Lower lobe of right lung (tissue), 2 donors: ENCODE measurements around the gene MAP4K3. TPM values are rescaled to one million over a fixed set of nuclear protein-coding genes. Genes with fewer than 3 reads are reported as not detected.

Source experiments
- ATAC-seq, 2 donors: fragments of 200-7000 bp; cut with Tn5 transposase; one replicate each; pipeline ENCODE4 v1.9.1; 2020 to 2022; ENCODE audit warnings: mild to moderate bottlenecking in 2 of 2, moderate library complexity in 2 of 2
- DNase-seq: peaks from one replicate; pipeline ENCODE4 v3.0.0-alpha.2; 2020
- H3K27ac ChIP-seq: fragments of 200-600 bp; one replicate; pipeline ENCODE4 v1.8.0; 2022
- H3K27me3 ChIP-seq: fragments of 200-600 bp; one replicate; pipeline ENCODE4 v1.8.0; 2022; ENCODE audit warnings: low read depth
- H3K36me3 ChIP-seq: fragments of 200-600 bp; one replicate; pipeline ENCODE4 v1.8.0; 2022; ENCODE audit warnings: mild to moderate bottlenecking
- H3K4me1 ChIP-seq: fragments of 200-600 bp; one replicate; pipeline ENCODE4 v1.8.0; 2022
- H3K4me3 ChIP-seq: fragments of 200-600 bp; one replicate; pipeline ENCODE4 v1.8.0; 2022; ENCODE audit warnings: mild to moderate bottlenecking
- H3K9me3 ChIP-seq: fragments of 200-600 bp; one replicate; pipeline ENCODE4 v1.8.0; 2022
- intact Hi-C: fragments of 100-400 bp; cut with DNase I; formaldehyde crosslinking; loops from one replicate; pipeline ENCODE4 v1.11.0; 2022
- total RNA-seq: library from RNA; stranded (reverse); fragmentation: NEBNext Ultra II Directional; extraction: Animal tissue kit (Norgen Biotek cat#: 25700); gene quantifications from one replicate; pipeline ENCODE4 v1.2.1, GENCODE V29; 2021
- TF ChIP-seq, protein P1 (sequence below): fragments of 200-600 bp; IDR thresholded peaks from one replicate; pipeline ENCODE4 v1.8.0; 2022; ENCODE audit warnings: antibody characterized with exemption, mild to moderate bottlenecking
- donor health status: DM: no; HTN: yes; CAD: no; lungs with severe emphysema.

MAP4K3 gene
- total RNA-seq, 1 donor from 2014 or later = 42.9 TPM

DNA sequence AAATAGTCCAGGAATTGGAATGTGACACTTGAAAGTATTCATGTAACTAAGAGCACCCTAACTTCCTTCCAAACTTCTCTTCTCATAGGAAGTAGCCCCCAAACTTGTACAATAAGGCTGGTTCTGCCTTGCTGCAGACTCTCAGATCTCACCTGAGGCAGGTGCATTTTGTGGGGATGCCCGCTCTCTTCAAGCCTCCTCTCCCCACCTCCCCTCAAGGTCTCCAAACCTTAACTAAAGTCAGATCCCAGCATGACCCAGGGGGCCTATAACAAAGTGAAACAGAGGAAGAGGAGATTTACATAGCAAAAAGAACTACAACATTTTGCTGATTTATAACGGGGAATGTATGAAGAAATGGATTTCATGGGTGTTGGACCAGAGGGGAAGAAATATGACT is 216.9 kb downstream of the MAP4K3 start:
- ATAC-seq (no peak), DNase-seq (no peak)
- no peak overlapping the region for H3K4me3 ChIP-seq
- intact Hi-C loops = no loop called here
- no peak overlapping the region for H3K27ac ChIP-seq
- H3K9me3 ChIP-seq = no peaks in the 10 kb centered on the region
- H3K4me1 ChIP-seq = no peaks in the 10 kb centered on the region
- no peaks in the 10 kb centered on the region for H3K27me3 ChIP-seq
- H3K36me3 ChIP-seq = no peaks in the 10 kb centered on the region
- TF ChIP-seq, protein P1, sequence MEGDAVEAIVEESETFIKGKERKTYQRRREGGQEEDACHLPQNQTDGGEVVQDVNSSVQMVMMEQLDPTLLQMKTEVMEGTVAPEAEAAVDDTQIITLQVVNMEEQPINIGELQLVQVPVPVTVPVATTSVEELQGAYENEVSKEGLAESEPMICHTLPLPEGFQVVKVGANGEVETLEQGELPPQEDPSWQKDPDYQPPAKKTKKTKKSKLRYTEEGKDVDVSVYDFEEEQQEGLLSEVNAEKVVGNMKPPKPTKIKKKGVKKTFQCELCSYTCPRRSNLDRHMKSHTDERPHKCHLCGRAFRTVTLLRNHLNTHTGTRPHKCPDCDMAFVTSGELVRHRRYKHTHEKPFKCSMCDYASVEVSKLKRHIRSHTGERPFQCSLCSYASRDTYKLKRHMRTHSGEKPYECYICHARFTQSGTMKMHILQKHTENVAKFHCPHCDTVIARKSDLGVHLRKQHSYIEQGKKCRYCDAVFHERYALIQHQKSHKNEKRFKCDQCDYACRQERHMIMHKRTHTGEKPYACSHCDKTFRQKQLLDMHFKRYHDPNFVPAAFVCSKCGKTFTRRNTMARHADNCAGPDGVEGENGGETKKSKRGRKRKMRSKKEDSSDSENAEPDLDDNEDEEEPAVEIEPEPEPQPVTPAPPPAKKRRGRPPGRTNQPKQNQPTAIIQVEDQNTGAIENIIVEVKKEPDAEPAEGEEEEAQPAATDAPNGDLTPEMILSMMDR = no peak

DNA sequence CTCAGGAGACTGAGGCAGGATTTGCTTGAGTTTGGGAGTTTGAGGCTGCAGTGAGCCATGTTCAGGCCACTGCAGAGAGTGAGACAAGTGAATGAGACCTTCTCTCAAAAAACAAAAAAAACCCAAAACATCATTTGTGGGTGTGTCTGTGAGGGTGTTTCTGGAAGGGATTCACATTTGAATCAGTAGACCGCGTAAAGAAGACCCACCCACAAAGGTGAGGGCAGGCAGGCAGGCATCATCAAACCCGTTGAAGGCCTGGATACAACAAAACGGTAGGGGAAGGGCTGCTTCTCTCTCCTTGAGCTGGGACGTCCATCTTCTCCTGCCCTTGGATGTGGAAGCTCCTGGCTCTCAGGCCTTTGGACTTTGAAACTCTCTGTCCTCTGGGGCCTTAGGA is 218.7 kb downstream of the MAP4K3 start:
- Histone ChIP-seq H3K27me3 (no peaks in the 10 kb centered on the region), H3K27ac (no peak overlapping the region), H3K36me3 (no peaks in the 10 kb centered on the region), H3K9me3 (no peaks in the 10 kb centered on the region), H3K4me1 (no peaks in the 10 kb centered on the region), H3K4me3 (no peak overlapping the region)
- TF ChIP-seq, protein P1 = no peak
- ATAC-seq (no peak), DNase-seq (no peak)
- intact Hi-C loops = no loop called here

DNA sequence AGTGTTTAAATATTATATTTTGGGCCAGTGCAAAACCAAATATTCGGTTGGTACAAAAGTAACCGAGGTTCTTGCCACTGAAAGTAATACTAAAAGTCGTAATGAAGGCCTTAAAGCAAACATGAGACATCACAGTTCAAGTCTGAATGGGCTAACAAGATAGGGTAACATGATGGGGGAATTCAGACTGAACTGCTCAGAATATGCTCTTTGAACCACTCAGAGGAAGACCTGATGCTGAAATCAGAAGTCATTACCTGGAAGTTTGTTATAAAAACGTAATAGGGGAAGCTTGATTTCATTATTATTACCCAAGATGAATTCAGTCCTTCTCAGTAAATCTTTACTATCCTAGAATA is 219.9 kb downstream of the MAP4K3 start:
- ATAC-seq (no peak), DNase-seq (no peak)
- Histone ChIP-seq H3K27me3 (no peaks in the 10 kb centered on the region), H3K4me1 (no peaks in the 10 kb centered on the region), H3K27ac (no peak overlapping the region), H3K36me3 (no peaks in the 10 kb centered on the region), H3K9me3 (no peaks in the 10 kb centered on the region), H3K4me3 (no peak overlapping the region)
- intact Hi-C loops = no loop called here
- TF ChIP-seq, protein P1 = no peak

DNA sequence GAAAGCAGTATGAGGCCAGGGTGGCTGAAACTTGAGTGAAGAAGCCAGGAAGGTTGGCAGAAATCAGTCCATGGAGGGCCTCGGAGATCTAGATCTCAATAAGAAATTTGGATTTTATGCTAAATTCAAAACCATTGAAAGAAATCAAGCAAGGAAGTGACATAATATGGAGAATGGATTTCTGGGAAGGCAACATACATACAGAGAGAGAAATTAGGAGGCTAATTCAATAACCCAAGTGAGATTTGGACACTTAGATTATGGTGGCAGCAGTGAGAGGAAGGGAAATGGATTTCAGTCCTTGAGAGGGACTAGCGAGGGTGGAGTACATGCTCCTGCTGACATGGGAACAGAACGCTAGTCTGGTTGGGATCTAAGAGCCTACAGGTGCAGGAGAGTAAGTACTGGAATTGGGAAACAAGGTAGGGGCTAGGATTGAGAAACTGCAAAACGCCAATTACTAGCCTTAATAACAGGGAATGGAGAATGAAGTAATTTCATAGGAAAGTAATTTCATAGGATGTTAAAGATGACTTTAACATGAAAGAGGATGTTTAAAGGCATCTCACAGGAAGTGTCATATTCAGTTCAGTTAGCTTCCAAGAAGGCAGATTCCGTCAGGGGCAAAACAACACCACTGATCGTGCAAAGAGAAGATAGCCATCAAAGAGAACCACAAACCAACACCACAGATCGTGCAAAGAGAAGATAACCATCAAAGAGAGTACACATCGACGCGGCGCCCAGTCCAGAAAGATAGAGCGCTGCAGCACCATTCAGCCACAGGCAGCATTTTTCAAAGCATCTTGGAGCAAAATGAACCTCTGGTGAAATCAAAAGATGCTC is 220.5 kb downstream of the MAP4K3 start:
- ATAC-seq = peak; percentile 68 to 74

DNA sequence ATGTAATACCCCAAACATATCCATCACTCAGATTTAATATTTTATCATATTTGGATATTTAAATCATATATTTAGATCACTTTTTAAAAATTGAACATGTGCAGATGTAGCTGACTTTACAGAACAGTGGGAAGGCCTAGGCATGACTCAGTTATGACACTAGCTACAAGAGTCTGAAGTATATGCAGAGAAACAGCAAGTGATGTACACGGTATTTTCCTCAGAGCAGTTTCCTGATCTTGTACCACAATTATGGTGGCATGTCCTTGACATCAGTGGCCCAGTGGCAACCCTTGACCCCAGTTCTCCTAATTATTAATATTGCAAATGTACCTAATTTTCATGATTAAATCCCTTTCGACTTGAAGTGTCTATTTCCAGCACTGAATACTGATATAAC is 221.5 kb downstream of the MAP4K3 start:
- no peaks in the 10 kb centered on the region for H3K4me1 ChIP-seq
- DNase-seq (no peak), ATAC-seq (no peak)
- H3K4me3 ChIP-seq = no peak overlapping the region
- no peaks in the 10 kb centered on the region for H3K36me3 ChIP-seq
- intact Hi-C loops = no loop called here
- no peaks in the 10 kb centered on the region for H3K9me3 ChIP-seq
- TF ChIP-seq, protein P1 = no peak
- H3K27me3 ChIP-seq = no peaks in the 10 kb centered on the region
- no peak overlapping the region for H3K27ac ChIP-seq

More for the DNA sequence above, 220.5 kb downstream of the MAP4K3 start:
- Histone ChIP-seq H3K36me3 (no peaks in the 10 kb centered on the region), H3K9me3 (no peaks in the 10 kb centered on the region), H3K4me1 (no peaks in the 10 kb centered on the region), H3K27ac (no peak overlapping the region), H3K27me3 (no peaks in the 10 kb centered on the region), H3K4me3 (no peak overlapping the region)
- no peak for DNase-seq
- intact Hi-C loops = no loop called here
- TF ChIP-seq, protein P1 = no peak
